HG03280 (cell line): ENCODE results near the gene NCOA6.
A peak's percentile ranks its signal among the peaks of the same experiment; 100 is the strongest.
"Not testable (repeated sequence)": the region's sequence is repeated elsewhere in the genome, so short reads cannot be mapped to it uniquely, and the experiment has no call there.

Experiments
- ATAC-seq: cut with Tn5 transposase; IDR thresholded peaks from one replicate; pipeline ENCODE4 v1.9.1; 2021; ENCODE audit warnings: mild to moderate bottlenecking, moderate library complexity; ENCODE audit not compliant: unreplicated experiment

Gene NCOA6

GRCh38 chr20:34831936-34832335 is 6.5 kb upstream of the NCOA6 start:
- ATAC-seq: no peak

GRCh38 chr20:34829191-34829590 is 3.7 kb upstream of the NCOA6 start:
- ATAC-seq: no peak

GRCh38 chr20:34824806-34825529 is 483 bp downstream of the NCOA6 start:
- peak; percentile 80 for ATAC-seq

GRCh38 chr20:34824452-34824805 is 1.0 kb downstream of the NCOA6 start:
- ATAC-seq: peak; percentile 42

GRCh38 chr20:34824026-34824425 is 1.4 kb downstream of the NCOA6 start:
- no peak for ATAC-seq

- ATAC-seq: no peak
Measured at GRCh38 chr20:34820805-34821578, 4.5 kb downstream of the NCOA6 start.

- ATAC-seq: no peak
Measured at GRCh38 chr20:34817801-34818200, 7.7 kb downstream of the NCOA6 start.

- ATAC-seq: no peak
Measured at GRCh38 chr20:34817072-34817471, 8.4 kb downstream of the NCOA6 start.

- no peak for ATAC-seq
Measured at GRCh38 chr20:34815636-34816035, 9.8 kb downstream of the NCOA6 start.

- ATAC-seq: no peak
Measured at GRCh38 chr20:34808583-34808982, 16.9 kb downstream of the NCOA6 start.

GRCh38 chr20:34807944-34808465 is 17.4 kb downstream of the NCOA6 start:
- not testable (repeated sequence) for ATAC-seq

- ATAC-seq: no peak
Measured at GRCh38 chr20:34806255-34806654, 19.2 kb downstream of the NCOA6 start.

- ATAC-seq: no peak
Measured at GRCh38 chr20:34798871-34799270, 26.6 kb downstream of the NCOA6 start.

GRCh38 chr20:34798328-34798727 is 27.1 kb downstream of the NCOA6 start:
- ATAC-seq: no peak

GRCh38 chr20:34797012-34797995 is 28.1 kb downstream of the NCOA6 start:
- ATAC-seq: no peak

- no peak for ATAC-seq
Measured at GRCh38 chr20:34794006-34794585, 31.4 kb downstream of the NCOA6 start.

GRCh38 chr20:34792687-34793363 is 32.6 kb downstream of the NCOA6 start:
- ATAC-seq: no peak

GRCh38 chr20:34791289-34792020 is 34.0 kb downstream of the NCOA6 start:
- no peak for ATAC-seq

GRCh38 chr20:34781220-34781619 is 44.2 kb downstream of the NCOA6 start:
- no peak for ATAC-seq
